Measurements from ENCODE around the gene PIAS4.

Gene PIAS4

DNA sequence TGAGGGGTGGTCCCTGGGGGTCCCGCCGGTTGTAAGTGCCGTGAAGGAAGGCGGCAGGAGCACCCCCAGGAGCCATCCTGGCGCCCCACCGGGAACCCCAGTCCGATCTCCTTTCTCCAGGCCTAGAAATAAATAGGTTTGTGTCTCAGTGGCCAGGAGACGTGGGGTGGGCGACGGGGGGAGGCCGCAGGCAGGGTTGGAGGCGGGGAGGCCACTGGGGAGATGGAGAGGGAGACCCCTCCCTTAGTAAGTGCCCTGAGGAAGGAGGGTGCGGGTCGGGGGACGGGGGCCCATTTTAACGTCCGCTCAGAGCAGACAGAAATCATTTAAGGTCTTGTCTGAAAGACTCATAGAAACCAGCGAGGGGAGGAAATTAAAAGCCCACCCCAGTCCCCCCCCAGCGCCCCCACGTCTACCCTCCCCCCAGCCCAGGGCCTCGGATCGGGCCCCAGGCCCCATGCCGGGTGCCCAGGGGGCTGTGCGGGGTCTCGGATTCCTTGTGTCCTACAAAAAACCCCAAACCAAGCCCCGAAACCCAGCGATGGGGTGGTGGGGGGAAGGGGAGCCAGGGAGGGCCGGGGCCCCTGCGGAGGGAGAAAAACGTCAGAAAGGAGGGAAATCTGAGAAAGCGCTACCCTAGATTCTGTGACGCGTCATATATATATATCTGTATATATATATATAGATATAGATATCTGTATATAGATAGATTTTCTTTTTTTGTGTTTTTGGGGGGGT is 39.6 kb downstream of the PIAS4 start:
- TF ChIP-seq, protein P1, sequence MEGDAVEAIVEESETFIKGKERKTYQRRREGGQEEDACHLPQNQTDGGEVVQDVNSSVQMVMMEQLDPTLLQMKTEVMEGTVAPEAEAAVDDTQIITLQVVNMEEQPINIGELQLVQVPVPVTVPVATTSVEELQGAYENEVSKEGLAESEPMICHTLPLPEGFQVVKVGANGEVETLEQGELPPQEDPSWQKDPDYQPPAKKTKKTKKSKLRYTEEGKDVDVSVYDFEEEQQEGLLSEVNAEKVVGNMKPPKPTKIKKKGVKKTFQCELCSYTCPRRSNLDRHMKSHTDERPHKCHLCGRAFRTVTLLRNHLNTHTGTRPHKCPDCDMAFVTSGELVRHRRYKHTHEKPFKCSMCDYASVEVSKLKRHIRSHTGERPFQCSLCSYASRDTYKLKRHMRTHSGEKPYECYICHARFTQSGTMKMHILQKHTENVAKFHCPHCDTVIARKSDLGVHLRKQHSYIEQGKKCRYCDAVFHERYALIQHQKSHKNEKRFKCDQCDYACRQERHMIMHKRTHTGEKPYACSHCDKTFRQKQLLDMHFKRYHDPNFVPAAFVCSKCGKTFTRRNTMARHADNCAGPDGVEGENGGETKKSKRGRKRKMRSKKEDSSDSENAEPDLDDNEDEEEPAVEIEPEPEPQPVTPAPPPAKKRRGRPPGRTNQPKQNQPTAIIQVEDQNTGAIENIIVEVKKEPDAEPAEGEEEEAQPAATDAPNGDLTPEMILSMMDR (conservative IDR thresholded peaks at IDR 0.05; ENCODE audit: low read depth, low read length), result no peak
- no peak overlapping the region for H3K4me3 ChIP-seq (ENCODE audit: low read depth, low read length)
- no peak for DNase-seq (ENCODE audit: low read depth)

DNA sequence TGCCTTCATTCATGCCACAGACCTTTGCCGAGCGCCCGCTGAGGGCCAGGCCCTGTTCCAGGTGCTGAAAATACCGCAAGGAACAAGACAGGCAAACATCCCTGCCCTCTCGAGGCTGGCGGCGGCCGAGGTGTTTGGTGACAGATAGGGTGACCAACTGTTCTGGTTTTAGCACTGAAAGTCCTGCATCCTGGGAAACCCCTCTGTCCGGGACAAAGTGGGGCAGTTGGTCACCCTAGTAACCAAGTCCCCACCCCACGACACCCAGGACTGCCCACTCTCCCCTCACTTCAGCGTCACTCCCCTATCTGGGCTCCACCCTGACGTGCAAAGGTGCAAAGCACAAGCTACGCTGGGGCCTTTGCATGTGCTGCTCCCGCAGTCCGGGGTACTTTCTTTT is 41.9 kb downstream of the PIAS4 start:
- DNase-seq (ENCODE audit: low read depth), result no peak
- TF ChIP-seq, protein P1 (conservative IDR thresholded peaks at IDR 0.05; ENCODE audit: low read depth, low read length), result no peak
- no peak overlapping the region for H3K4me3 ChIP-seq (ENCODE audit: low read depth, low read length)

DNA sequence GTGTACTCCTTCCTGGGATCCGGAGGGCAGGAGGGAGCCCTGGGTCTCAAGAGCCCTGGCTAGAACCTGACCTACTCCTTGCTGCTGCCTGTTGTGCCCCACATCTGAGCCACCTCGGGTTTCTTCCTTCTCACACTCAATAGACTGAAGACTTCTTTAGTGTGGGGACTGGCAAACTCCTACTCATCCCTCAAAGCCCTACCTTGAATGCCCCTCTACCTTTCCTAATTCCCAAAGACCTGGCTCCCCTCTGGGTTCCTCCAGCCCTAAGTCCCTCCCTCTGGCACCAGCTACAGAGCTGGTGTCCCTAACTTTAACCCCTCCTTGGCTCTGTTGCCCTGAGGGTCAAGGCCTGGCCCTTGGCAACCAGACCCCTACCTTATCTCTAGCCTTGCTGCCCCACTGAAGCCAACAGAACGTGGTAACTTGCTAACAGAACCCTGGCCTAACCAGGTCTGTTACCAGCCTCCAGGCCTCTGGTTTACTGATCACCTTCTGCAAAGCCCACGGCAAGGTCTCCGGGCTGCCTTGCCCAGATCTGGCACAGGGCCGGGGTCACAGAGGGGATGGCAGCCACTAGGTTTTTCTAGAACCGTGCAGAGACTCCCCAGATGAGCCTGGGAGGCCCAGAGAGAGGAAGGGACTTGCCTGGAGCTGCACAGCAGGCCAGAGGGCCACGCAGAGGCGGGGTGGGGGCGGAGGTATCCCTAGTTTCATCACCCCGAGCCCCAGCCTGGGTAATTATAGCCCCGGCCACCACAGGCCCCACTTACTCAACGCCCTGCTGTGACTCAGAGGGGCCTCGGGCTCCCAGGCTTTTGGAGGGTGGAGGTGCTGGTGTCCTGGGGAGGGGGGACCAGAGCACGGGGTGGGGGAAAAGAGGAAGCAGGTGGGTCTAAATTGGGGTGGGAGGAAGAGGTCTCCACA is 43.9 kb downstream of the PIAS4 start:
- DNase-seq (ENCODE audit: low read depth), result no peak
- TF ChIP-seq, protein P1 (conservative IDR thresholded peaks at IDR 0.05; ENCODE audit: low read depth, low read length), result no peak
- no peak overlapping the region for H3K4me3 ChIP-seq (ENCODE audit: low read depth, low read length)

DNA sequence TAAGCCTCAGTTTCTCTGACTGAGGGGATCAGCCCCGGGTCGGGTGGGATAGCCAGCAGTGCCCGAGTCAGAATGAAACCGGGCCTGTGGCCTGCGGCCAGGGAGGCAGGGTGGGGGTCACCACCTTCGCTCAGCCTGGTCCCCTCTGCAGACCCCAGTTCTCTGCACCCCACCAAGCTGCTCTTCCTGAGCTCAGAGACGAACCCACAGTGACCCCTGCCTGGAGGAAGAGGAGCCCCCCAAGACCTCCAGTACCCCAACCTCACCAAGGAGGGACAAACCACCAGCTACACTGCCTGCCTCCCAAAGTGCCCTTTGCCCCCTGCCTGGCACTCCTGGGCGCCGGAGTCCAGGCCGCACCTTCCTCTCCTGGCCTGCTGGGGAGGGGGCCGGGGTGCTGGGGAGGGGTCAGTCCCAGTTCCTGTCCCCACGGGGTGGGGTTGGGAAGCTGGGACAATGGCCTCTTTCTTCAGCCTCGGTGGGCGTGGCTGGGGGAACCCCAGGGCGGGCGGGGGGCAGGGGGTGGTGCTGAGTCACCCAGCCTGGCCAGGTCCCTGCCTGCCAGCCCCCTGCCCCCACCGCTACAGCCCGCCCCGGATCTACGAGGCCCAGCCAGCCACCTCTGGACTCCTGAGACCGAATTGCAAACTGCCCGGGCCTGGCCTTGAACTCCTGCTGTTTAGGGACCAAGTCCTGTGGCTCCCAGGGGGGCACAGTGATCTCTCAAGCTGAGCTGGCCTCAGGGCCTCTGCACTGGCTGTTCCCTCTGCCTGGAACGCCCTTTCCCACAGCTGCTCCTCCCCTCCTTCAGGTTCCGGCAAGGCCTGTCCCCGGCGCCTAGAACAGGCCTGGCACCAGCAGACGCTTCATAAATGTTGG is 44.8 kb downstream of the PIAS4 start:
- H3K4me3 ChIP-seq (ENCODE audit: low read depth, low read length), result no peak overlapping the region
- TF ChIP-seq, protein P1 (conservative IDR thresholded peaks at IDR 0.05; ENCODE audit: low read depth, low read length), result no peak
- no peak for DNase-seq (ENCODE audit: low read depth)

DNA sequence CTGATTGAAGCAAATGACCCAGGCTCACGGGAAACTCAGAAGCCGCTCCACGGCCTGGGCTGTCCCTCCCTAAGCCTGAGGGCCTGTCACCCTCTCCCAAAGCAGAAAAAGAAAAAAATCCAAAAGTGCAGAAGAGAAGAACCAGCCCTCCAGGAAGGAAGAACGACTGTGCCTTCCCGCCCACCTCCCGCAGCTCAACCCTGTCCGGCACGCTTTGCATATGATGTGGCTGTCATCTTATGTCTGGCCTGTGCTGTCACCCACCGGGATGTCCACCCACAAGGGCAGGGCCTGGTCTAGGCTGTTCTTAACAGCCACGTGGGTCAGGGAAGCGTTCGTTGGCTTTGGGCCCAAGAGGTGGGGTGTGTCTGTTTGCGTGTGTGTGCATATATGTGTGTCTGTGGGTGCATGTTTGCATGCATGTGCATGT is 45.5 kb downstream of the PIAS4 start:
- no peak overlapping the region for H3K4me3 ChIP-seq (ENCODE audit: low read depth, low read length)
- DNase-seq (ENCODE audit: low read depth), result no peak
- TF ChIP-seq, protein P1 (conservative IDR thresholded peaks at IDR 0.05; ENCODE audit: low read depth, low read length), result no peak

DNA sequence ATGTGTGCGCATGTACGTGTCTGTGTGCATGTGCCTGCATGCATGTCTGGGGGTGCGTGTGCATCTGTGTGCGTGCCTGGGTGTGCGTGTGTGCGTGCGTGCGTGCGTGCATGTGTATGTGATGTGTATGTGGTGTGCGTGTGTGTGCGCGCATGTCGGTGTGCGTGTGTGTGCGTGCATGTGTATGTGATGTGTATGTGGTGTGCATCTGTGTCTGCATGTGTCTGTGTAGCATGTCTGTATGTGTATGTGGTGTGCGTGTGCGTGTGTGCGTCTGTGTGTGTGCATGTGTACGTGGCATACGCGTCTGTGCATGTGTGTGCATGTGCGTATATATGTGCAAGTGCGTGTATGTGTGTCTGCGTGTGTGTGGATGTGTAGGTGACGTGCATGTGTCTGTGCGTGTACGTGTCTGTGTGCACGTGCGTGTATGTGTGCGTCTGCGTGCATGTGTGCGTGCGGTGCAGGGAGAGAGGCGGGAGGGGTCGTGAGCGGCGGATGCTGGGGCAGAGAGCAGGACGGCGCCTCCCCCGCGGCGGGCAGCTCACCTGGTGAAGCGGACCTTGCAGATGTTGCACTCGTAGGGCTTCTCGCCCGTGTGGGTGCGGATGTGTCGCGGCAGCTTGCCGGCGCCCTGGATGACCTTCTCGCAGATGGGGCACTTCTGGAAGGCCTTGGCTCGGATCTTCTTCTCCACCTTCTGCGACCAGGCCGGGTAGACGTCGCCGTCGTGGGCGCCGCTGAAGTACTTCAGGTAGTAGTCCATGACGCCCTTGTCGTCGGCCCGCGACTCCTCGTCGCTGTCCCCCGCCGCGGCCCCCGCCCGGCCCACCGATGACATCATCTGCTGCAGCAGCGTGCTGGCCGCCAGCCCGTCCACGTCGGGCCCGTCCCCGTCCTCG is 46.1 kb downstream of the PIAS4 start:
- TF ChIP-seq, protein P1 (conservative IDR thresholded peaks at IDR 0.05; ENCODE audit: low read depth, low read length), result no peak

More for the DNA sequence above, 46.1 kb downstream of the PIAS4 start:
- no peak for DNase-seq (ENCODE audit: low read depth)
- no peak overlapping the region for H3K4me3 ChIP-seq (ENCODE audit: low read depth, low read length)

All from choroid plexus epithelial cell (primary cell).